Measurements from ENCODE around the gene RAP2C.

The RAP2C gene
- total RNA-seq: 50.4 to 107 (median 78.1) reads per million in 9 experiments

GRCh38 chrX:132219343-132219768 is at the start of gene RAP2C:
Gene RAP2C, minus strand, starts transcription at chrX:132219447. Its CDS starts 2,179 bp downstream, at chrX:132217268.
- peak; percentile 31 for ATAC-seq (replicated peaks)
- peak within 1 kb of the TSS; percentile 93 to 97 for H3K27ac Mint-ChIP-seq

GRCh38 chrX:132267392-132267791 is 48.1 kb upstream of the RAP2C start:
- H3K4me1 Mint-ChIP-seq (ENCODE audit: low read depth in 2 of 2): peaks cover 0 to 2% of the 10 kb centered on the region in 2 donors
- no peak overlapping the region for H3K27ac Mint-ChIP-seq
- DNase-seq (no peak), ATAC-seq (replicated peaks) (no peak)
- no peaks in the 10 kb centered on the region for H3K36me3 Mint-ChIP-seq (ENCODE audit: insufficient read depth)
- H3K9me3 Mint-ChIP-seq: no peaks in the 10 kb centered on the region
- no peaks in the 10 kb centered on the region for H3K27me3 Mint-ChIP-seq
- no peak overlapping the region for H3K4me3 Mint-ChIP-seq

More at GRCh38 chrX:132219343-132219768, at the start of gene RAP2C:
- H3K9me3 Mint-ChIP-seq: no peaks in the 10 kb centered on the region
- peaks cover 28% of the 10 kb centered on the region for H3K36me3 Mint-ChIP-seq (ENCODE audit: insufficient read depth)
- peak; percentile 41 to 47 (median 43) for DNase-seq
- no peaks in the 10 kb centered on the region for H3K27me3 Mint-ChIP-seq
- H3K4me3 Mint-ChIP-seq: peak within 1 kb of the TSS; percentile 81 to 87
- H3K4me1 Mint-ChIP-seq (ENCODE audit: low read depth in 2 of 2): peaks cover 15 to 20% of the 10 kb centered on the region in 2 donors

GRCh38 chrX:132266583-132267355 is 47.5 kb upstream of the RAP2C start:
- no peak overlapping the region for H3K27ac Mint-ChIP-seq
- H3K27me3 Mint-ChIP-seq: no peaks in the 10 kb centered on the region
- H3K4me3 Mint-ChIP-seq: no peak overlapping the region
- H3K36me3 Mint-ChIP-seq (ENCODE audit: insufficient read depth): no peaks in the 10 kb centered on the region
- ATAC-seq (replicated peaks) (no peak), DNase-seq (no peak)
- H3K4me1 Mint-ChIP-seq (ENCODE audit: low read depth in 2 of 2): peaks cover 0 to 2% of the 10 kb centered on the region in 2 donors
- no peaks in the 10 kb centered on the region for H3K9me3 Mint-ChIP-seq

- no peaks in the 10 kb centered on the region for H3K9me3 Mint-ChIP-seq
- H3K4me1 Mint-ChIP-seq (ENCODE audit: low read depth in 2 of 2): no peaks in the 10 kb centered on the region
- H3K4me3 Mint-ChIP-seq: no peak overlapping the region
- H3K27me3 Mint-ChIP-seq: no peaks in the 10 kb centered on the region
- ATAC-seq (replicated peaks): no peak
- no peaks in the 10 kb centered on the region for H3K36me3 Mint-ChIP-seq (ENCODE audit: insufficient read depth)
- no peak for DNase-seq
- H3K27ac Mint-ChIP-seq: no peak overlapping the region
Measured at GRCh38 chrX:132263127-132263526, 43.9 kb upstream of the RAP2C start.

- Mint-ChIP-seq H3K27me3 (no peaks in the 10 kb centered on the region), H3K36me3 (ENCODE audit: insufficient read depth) (no peaks in the 10 kb centered on the region), H3K4me1 (ENCODE audit: low read depth in 2 of 2) (no peaks in the 10 kb centered on the region), H3K9me3 (no peaks in the 10 kb centered on the region), H3K4me3 (no peak overlapping the region), H3K27ac (no peak overlapping the region)
- DNase-seq: no peak
- ATAC-seq (replicated peaks): no peak
Measured at GRCh38 chrX:132258509-132258908, 39.3 kb upstream of the RAP2C start.

- Mint-ChIP-seq H3K27me3 (no peaks in the 10 kb centered on the region), H3K9me3 (no peaks in the 10 kb centered on the region), H3K36me3 (ENCODE audit: insufficient read depth) (no peaks in the 10 kb centered on the region), H3K4me3 (no peak overlapping the region), H3K27ac (no peak overlapping the region), H3K4me1 (ENCODE audit: low read depth in 2 of 2) (no peaks in the 10 kb centered on the region)
- DNase-seq (no peak), ATAC-seq (replicated peaks) (no peak)
Measured at GRCh38 chrX:132257116-132257515, 37.9 kb upstream of the RAP2C start.

- peaks cover 0 to 3% of the 10 kb centered on the region in 2 donors for H3K4me1 Mint-ChIP-seq (ENCODE audit: low read depth in 2 of 2)
- H3K4me3 Mint-ChIP-seq: no peak overlapping the region
Measured at GRCh38 chrX:132236121-132236520, 16.9 kb upstream of the RAP2C start.

GRCh38 chrX:132235488-132235887 is 16.2 kb upstream of the RAP2C start:
- Mint-ChIP-seq H3K4me1 (ENCODE audit: low read depth in 2 of 2) (no peaks in the 10 kb centered on the region), H3K27me3 (no peaks in the 10 kb centered on the region), H3K9me3 (no peaks in the 10 kb centered on the region), H3K27ac (no peak overlapping the region), H3K4me3 (no peak overlapping the region), H3K36me3 (ENCODE audit: insufficient read depth) (no peaks in the 10 kb centered on the region)
- DNase-seq (no peak), ATAC-seq (replicated peaks) (no peak)

More at GRCh38 chrX:132236121-132236520, 16.9 kb upstream of the RAP2C start:
- H3K27me3 Mint-ChIP-seq: no peaks in the 10 kb centered on the region
- no peak for ATAC-seq (replicated peaks)
- no peak for DNase-seq
- H3K27ac Mint-ChIP-seq: no peak overlapping the region
- H3K36me3 Mint-ChIP-seq (ENCODE audit: insufficient read depth): no peaks in the 10 kb centered on the region
- H3K9me3 Mint-ChIP-seq: no peaks in the 10 kb centered on the region

GRCh38 chrX:132231587-132231986 is 12.3 kb upstream of the RAP2C start:
- Mint-ChIP-seq H3K9me3 (no peaks in the 10 kb centered on the region), H3K4me3 (no peak overlapping the region), H3K27ac (no peak overlapping the region), H3K36me3 (ENCODE audit: insufficient read depth) (no peaks in the 10 kb centered on the region), H3K27me3 (no peaks in the 10 kb centered on the region), H3K4me1 (ENCODE audit: low read depth in 2 of 2) (peaks cover 3 to 4% of the 10 kb centered on the region in 2 donors)
- DNase-seq (no peak), ATAC-seq (replicated peaks) (no peak)

- Mint-ChIP-seq H3K27ac (no peak overlapping the region), H3K27me3 (no peaks in the 10 kb centered on the region), H3K9me3 (no peaks in the 10 kb centered on the region), H3K4me1 (ENCODE audit: low read depth in 2 of 2) (peaks cover 3 to 4% of the 10 kb centered on the region in 2 donors), H3K36me3 (ENCODE audit: insufficient read depth) (no peaks in the 10 kb centered on the region), H3K4me3 (no peak overlapping the region)
- DNase-seq (no peak), ATAC-seq (replicated peaks) (no peak)
Measured at GRCh38 chrX:132227383-132228112, 8.3 kb upstream of the RAP2C start.

GRCh38 chrX:132226169-132226568 is 6.9 kb upstream of the RAP2C start:
- no peaks in the 10 kb centered on the region for H3K9me3 Mint-ChIP-seq
- peaks cover 3 to 4% of the 10 kb centered on the region in 2 donors for H3K4me1 Mint-ChIP-seq (ENCODE audit: low read depth in 2 of 2)
- DNase-seq: no peak
- no peak overlapping the region for H3K4me3 Mint-ChIP-seq
- no peak overlapping the region for H3K27ac Mint-ChIP-seq
- H3K36me3 Mint-ChIP-seq (ENCODE audit: insufficient read depth): peaks cover 2% of the 10 kb centered on the region
- no peak for ATAC-seq (replicated peaks)
- no peaks in the 10 kb centered on the region for H3K27me3 Mint-ChIP-seq

- peak; percentile 61 for ATAC-seq (replicated peaks)
- H3K4me3 Mint-ChIP-seq: peak overlapping the region; percentile 81 to 87
- H3K36me3 Mint-ChIP-seq (ENCODE audit: insufficient read depth): peaks cover 33% of the 10 kb centered on the region
- DNase-seq: peak; percentile 67 to 73 (median 71)
- H3K27ac Mint-ChIP-seq: peak overlapping the region; percentile 93 to 97
- H3K27me3 Mint-ChIP-seq: no peaks in the 10 kb centered on the region
- no peaks in the 10 kb centered on the region for H3K9me3 Mint-ChIP-seq
- H3K4me1 Mint-ChIP-seq (ENCODE audit: low read depth in 2 of 2): peaks cover 18 to 24% of the 10 kb centered on the region in 2 donors
Measured at GRCh38 chrX:132218100-132218812, 991 bp downstream of the RAP2C start.

Measured in effector memory CD8-positive, alpha-beta T cell (primary cell).